H1 (cell line): ENCODE results near the gene GPC3. TPM values are rescaled to one million over a fixed set of nuclear protein-coding genes. Genes with fewer than 3 reads are reported as not detected.

Experiments
- E2F6 ChIP-seq: IDR thresholded peaks from 2 replicates; pipeline ENCODE4 v1.6.1; 2012; ENCODE audit warnings: inconsistent platforms
- GTF2F1 ChIP-seq: IDR thresholded peaks from 2 replicates; pipeline ENCODE4 v1.6.1; 2012; ENCODE audit warnings: low read depth, low read length, improper control_type of control experiment, borderline replicate concordance
- polyA plus RNA-seq, 7 experiments: library from polyadenylated mRNA; depleted of rRNA in 3 of 7; stranded (reverse) in 5 of 7; unstranded in 2 of 7; fragments of >200 nt in 5 of 7; fragments of 200-250 nt in 2 of 7; gene quantifications; 1 replicate in 5 of 7; 2 replicates in 1 of 7; 4 replicates in 1 of 7; pipeline versions ENCODE4 v1.2.1 to v1.2.3, GENCODE V29; 2011 to 2013; ENCODE audit warnings: missing spikeins in 2 of 7, mixed read lengths in 2 of 7
- total RNA-seq: library from RNA; stranded (reverse); fragmentation: NEBNext Ultra II Directional; extraction: Animal tissue kit (Norgen Biotek cat#: 25700); gene quantifications from 2 replicates; pipeline ENCODE4 v1.2.1, GENCODE V29; 2021

GPC3 gene
- total and polyA plus RNA-seq, 2 of the 8 experiments (the other 6 are each of a cell fraction or from before 2014, with no cell fraction given): 64.8 to 71.9 TPM

GRCh38 chrX:133813971-133814370 is 171.4 kb downstream of the GPC3 start (continued):
- no peak for TF ChIP-seq E2F6
- TF ChIP-seq GTF2F1: no peak
